ENCODE data around the gene KATNAL2.

The KATNAL2 gene

GRCh38 chr18:47035156-47035671 is 117.8 kb downstream of the KATNAL2 start, which contains the start of gene ELOA2:
Gene ELOA2 (minus strand): TSS chr18:47035621. CDS start chr18:47035264, 357 bp downstream.
- no peak within 1 kb of the TSS for H3K4me2 ChIP-seq
- H3K4me3 ChIP-seq, result no peak within 1 kb of the TSS

GRCh38 chr18:47036298-47036874 is 119.0 kb downstream of the KATNAL2 start:
- no peak overlapping the region for H3K9ac ChIP-seq
- H3K9me3 ChIP-seq, result 0 out of 2 replicates have a peak, but pooled peaks cover under 1% of the 10 kb centered on the region
- H3K4me1 ChIP-seq, result no peaks in the 10 kb centered on the region
- TF ChIP-seq Cebpa-rat (IDR thresholded peaks at IDR 0.05), result no peak
- H3K4me2 ChIP-seq, result no peak overlapping the region
- no peak overlapping the region for H3K4me3 ChIP-seq
- H3K27ac ChIP-seq, result no peak overlapping the region
- H3K27me3 ChIP-seq, result no peaks in the 10 kb centered on the region
- H3K36me3 ChIP-seq, result no peaks in the 10 kb centered on the region
- no peaks in the 10 kb centered on the region for H4K20me1 ChIP-seq

More at GRCh38 chr18:47035156-47035671, 117.8 kb downstream of the KATNAL2 start, which contains the start of gene ELOA2:
- Histone ChIP-seq H4K20me1 (no peaks in the 10 kb centered on the region), H3K9ac (no peak within 1 kb of the TSS), H3K4me1 (no peaks in the 10 kb centered on the region), H3K36me3 (no peaks in the 10 kb centered on the region), H3K27ac (no peak within 1 kb of the TSS), H3K9me3 (no peaks in the 10 kb centered on the region), H3K27me3 (no peaks in the 10 kb centered on the region)
- no peak for TF ChIP-seq Cebpa-rat (IDR thresholded peaks at IDR 0.05)

GRCh38 chr18:47036927-47037578 is 119.7 kb downstream of the KATNAL2 start:
- no peaks in the 10 kb centered on the region for H3K4me1 ChIP-seq

GRCh38 chr18:47040982-47041381 is 123.6 kb downstream of the KATNAL2 start:
- Histone ChIP-seq H3K27me3 (no peaks in the 10 kb centered on the region), H3K4me2 (no peak overlapping the region), H3K27ac (no peak overlapping the region), H4K20me1 (no peaks in the 10 kb centered on the region), H3K9ac (no peak overlapping the region), H3K4me3 (no peak overlapping the region), H3K9me3 (0 out of 2 replicates have a peak, but pooled peaks cover 6% of the 10 kb centered on the region), H3K4me1 (no peaks in the 10 kb centered on the region), H3K36me3 (no peaks in the 10 kb centered on the region)
- no peak for TF ChIP-seq Cebpa-rat (IDR thresholded peaks at IDR 0.05)

More at GRCh38 chr18:47036927-47037578, 119.7 kb downstream of the KATNAL2 start:
- no peaks in the 10 kb centered on the region for H3K36me3 ChIP-seq
- no peaks in the 10 kb centered on the region for H3K27me3 ChIP-seq
- H4K20me1 ChIP-seq, result no peaks in the 10 kb centered on the region
- H3K9ac ChIP-seq, result no peak overlapping the region
- no peak overlapping the region for H3K4me3 ChIP-seq
- H3K27ac ChIP-seq, result no peak overlapping the region
- H3K9me3 ChIP-seq, result 0 out of 2 replicates have a peak, but pooled peaks cover 6% of the 10 kb centered on the region
- TF ChIP-seq Cebpa-rat (IDR thresholded peaks at IDR 0.05), result no peak
- H3K4me2 ChIP-seq, result no peak overlapping the region

- no peaks in the 10 kb centered on the region for H3K36me3 ChIP-seq
- no peaks in the 10 kb centered on the region for H4K20me1 ChIP-seq
- H3K4me2 ChIP-seq, result no peak overlapping the region
- H3K4me1 ChIP-seq, result peaks cover 9% of the 10 kb centered on the region
- no peaks in the 10 kb centered on the region for H3K9me3 ChIP-seq
- no peak overlapping the region for H3K9ac ChIP-seq
- H3K27ac ChIP-seq, result no peak overlapping the region
- no peaks in the 10 kb centered on the region for H3K27me3 ChIP-seq
- no peak for TF ChIP-seq Cebpa-rat (IDR thresholded peaks at IDR 0.05)
- no peak overlapping the region for H3K4me3 ChIP-seq
Measured at GRCh38 chr18:47050468-47050867, 133.1 kb downstream of the KATNAL2 start.

GRCh38 chr18:47054369-47054768 is 137.0 kb downstream of the KATNAL2 start:
- Histone ChIP-seq H3K4me3 (no peak overlapping the region), H4K20me1 (no peaks in the 10 kb centered on the region), H3K27ac (no peak overlapping the region), H3K9me3 (no peaks in the 10 kb centered on the region; the same call in 1 of the 2 replicates), H3K4me1 (no peaks in the 10 kb centered on the region), H3K27me3 (no peaks in the 10 kb centered on the region), H3K4me2 (no peak overlapping the region), H3K9ac (no peak overlapping the region), H3K36me3 (no peaks in the 10 kb centered on the region; the same call in 1 of the 2 replicates)
- TF ChIP-seq Cebpa-rat (IDR thresholded peaks at IDR 0.05), result no peak

- no peak for TF ChIP-seq Cebpa-rat (IDR thresholded peaks at IDR 0.05)
Measured at GRCh38 chr18:47062471-47062870, 145.1 kb downstream of the KATNAL2 start.

GRCh38 chr18:47063096-47063495 is 145.7 kb downstream of the KATNAL2 start:
- Histone ChIP-seq H3K4me2 (no peak overlapping the region), H3K4me3 (no peak overlapping the region), H3K27me3 (no peaks in the 10 kb centered on the region), H3K9me3 (no peaks in the 10 kb centered on the region; the same call in 1 of the 2 replicates), H4K20me1 (no peaks in the 10 kb centered on the region), H3K9ac (no peak overlapping the region), H3K4me1 (no peaks in the 10 kb centered on the region), H3K36me3 (no peaks in the 10 kb centered on the region; the same call in 1 of the 2 replicates), H3K27ac (no peak overlapping the region)
- no peak for TF ChIP-seq Cebpa-rat (IDR thresholded peaks at IDR 0.05)

More at GRCh38 chr18:47062471-47062870, 145.1 kb downstream of the KATNAL2 start:
- H3K4me1 ChIP-seq, result no peaks in the 10 kb centered on the region
- no peaks in the 10 kb centered on the region; the same call in 1 of the 2 replicates for H3K9me3 ChIP-seq
- no peaks in the 10 kb centered on the region for H4K20me1 ChIP-seq
- no peaks in the 10 kb centered on the region; the same call in 1 of the 2 replicates for H3K36me3 ChIP-seq
- H3K9ac ChIP-seq, result no peak overlapping the region
- no peaks in the 10 kb centered on the region for H3K27me3 ChIP-seq
- H3K4me3 ChIP-seq, result no peak overlapping the region
- H3K4me2 ChIP-seq, result no peak overlapping the region
- no peak overlapping the region for H3K27ac ChIP-seq

GRCh38 chr18:47067648-47068047 is 150.2 kb downstream of the KATNAL2 start:
- TF ChIP-seq Cebpa-rat (IDR thresholded peaks at IDR 0.05), result no peak
- H3K27me3 ChIP-seq, result no peaks in the 10 kb centered on the region
- H3K27ac ChIP-seq, result no peak overlapping the region
- no peak overlapping the region for H3K4me3 ChIP-seq
- no peaks in the 10 kb centered on the region for H3K36me3 ChIP-seq
- H3K4me2 ChIP-seq, result no peak overlapping the region
- no peaks in the 10 kb centered on the region for H3K4me1 ChIP-seq
- no peaks in the 10 kb centered on the region for H3K9me3 ChIP-seq
- H4K20me1 ChIP-seq, result no peaks in the 10 kb centered on the region
- no peak overlapping the region for H3K9ac ChIP-seq
